ENCODE data around the gene GSTO1. TPM values are rescaled to one million over a fixed set of nuclear protein-coding genes. Genes with fewer than 3 reads are reported as not detected.

The GSTO1 gene
- total and polyA plus RNA-seq, 2 of the 13 experiments (the other 11 are each of a cell fraction or from before 2014, with no cell fraction given) = 228 to 300 TPM

- TF ChIP-seq ZBTB33 (CRISPR knock-in tag; IDR thresholded peaks at IDR 0.05) (no peak), YEATS2 (CRISPR knock-in tag; IDR thresholded peaks at IDR 0.05; ENCODE audit: borderline replicate concordance) (no peak), NCOA2 (CRISPR knock-in tag; IDR thresholded peaks at IDR 0.05) (peak; percentile 98), SNAPC2 (CRISPR knock-in tag; IDR thresholded peaks at IDR 0.05) (peak; percentile 83; the same call in 1 of the 2 replicates), FOSL2 (CRISPR knock-in tag; IDR thresholded peaks at IDR 0.05) (peak; percentile 88), ZNF775 (CRISPR knock-in tag; IDR thresholded peaks at IDR 0.05; ENCODE audit: borderline replicate concordance) (no peak), SPEN (CRISPR knock-in tag; IDR thresholded peaks at IDR 0.05; ENCODE audit: low read depth) (no peak; the same call in 1 of the 2 replicates), IRF2 (CRISPR knock-in tag; IDR thresholded peaks at IDR 0.05) (peak; percentile 78), EZH2 (conservative IDR thresholded peaks at IDR 0.05; ENCODE audit: low read depth, low read length) (no peak), ZBTB44 (CRISPR knock-in tag; IDR thresholded peaks at IDR 0.05) (no peak), MLLT10 (CRISPR knock-in tag; IDR thresholded peaks at IDR 0.05) (no peak), ZNF83 (CRISPR knock-in tag; IDR thresholded peaks at IDR 0.05; ENCODE audit: borderline replicate concordance) (no peak), DRAP1 (CRISPR knock-in tag; IDR thresholded peaks at IDR 0.05) (no peak), CEBPB (IDR thresholded peaks at IDR 0.05; ENCODE audit: borderline replicate concordance, low read depth, low read length) (peak; percentile 89), TFDP2 (CRISPR knock-in tag; IDR thresholded peaks at IDR 0.05) (0 out of 2 replicates have a peak, but pooled peaks have one; percentile 26), ONECUT2 (CRISPR knock-in tag; IDR thresholded peaks at IDR 0.05) (no peak), TCF12 (IDR thresholded peaks at IDR 0.05) (no peak), TCF12 (CRISPR knock-in tag; IDR thresholded peaks at IDR 0.05) (0 out of 2 replicates have a peak, but pooled peaks have one; percentile 54), ZNF136 (CRISPR knock-in tag; IDR thresholded peaks at IDR 0.05; ENCODE audit: low read depth) (peak; percentile 96; the same call in 1 of the 2 replicates), TOPORS (CRISPR knock-in tag; IDR thresholded peaks at IDR 0.05) (no peak), ZNF280D (CRISPR knock-in tag; IDR thresholded peaks at IDR 0.05) (no peak), ZFP37 (CRISPR knock-in tag; IDR thresholded peaks at IDR 0.05; ENCODE audit: borderline replicate concordance) (no peak), RCOR2 (CRISPR knock-in tag; IDR thresholded peaks at IDR 0.05) (peak; percentile 95), ISL2 (CRISPR knock-in tag; IDR thresholded peaks at IDR 0.05) (peak; percentile 98)
Measured at GRCh38 chr10:104288355-104288754, 33.7 kb downstream of the GSTO1 start (continued).

Data from HepG2 (cell line).